HEK293 (cell line): Measurements from ENCODE around the gene USP3.

Source experiments
- CTCF ChIA-PET: fragments of 350-600 bp; formaldehyde crosslinking; extraction: SDS; loops from one replicate; lab custom pipeline; 2021; ENCODE audit warnings: antibody characterized with exemption; lab: Yijun Ruan, JAX
- POLR2A ChIA-PET: fragments of 300-600 bp; formaldehyde crosslinking; extraction: SDS; loops from one replicate; lab custom pipeline; 2020; ENCODE audit warnings: antibody characterized with exemption, inconsistent platforms; lab: Yijun Ruan, JAX
- H3K27ac ChIP-seq: fragments of 200-500 bp; sonication (Bioruptor generic); 2 replicates; pipeline ENCODE4 v1.5.1; 2014; ENCODE audit warnings: low read depth, low read length, control low read depth, inconsistent platforms; ENCODE audit errors: extremely low read depth
- H3K36me3 ChIP-seq, 2 experiments: fragments of 200-500 bp in 1 of 2; sonication (Bioruptor generic) in 1 of 2; 1 replicate in 1 of 2; 2 replicates in 1 of 2; pipeline ENCODE4 v1.5.1; 2014 to 2017; ENCODE audit warnings: inconsistent platforms in 2 of 2, low read length in 2 of 2; ENCODE audit not compliant: control insufficient read depth in 2 of 2, insufficient read depth in 1 of 2
- H3K4me1 ChIP-seq: fragments of 200-500 bp; sonication (Bioruptor generic); 2 replicates; pipeline ENCODE4 v1.5.1; 2014; ENCODE audit warnings: mild to moderate bottlenecking, low read length, inconsistent platforms; ENCODE audit not compliant: control insufficient read depth, insufficient read depth
- H3K4me3 ChIP-seq: 2 replicates; pipeline ENCODE4 v1.5.1; 2011; ENCODE audit warnings: low read depth, mild to moderate bottlenecking, control low read depth, low read length, moderate library complexity
- H3K9me3 ChIP-seq: fragments of 200-500 bp; sonication (Bioruptor generic); 2 replicates; pipeline ENCODE4 v1.5.1; 2014; ENCODE audit warnings: low read depth, low read length, inconsistent platforms; ENCODE audit not compliant: control insufficient read depth, insufficient read depth
- FEZF1 ChIP-seq: fragments of 450-650 bp; formaldehyde crosslinking; IDR thresholded peaks from 2 replicates; pipeline ENCODE4 v1.5.1; 2016; ENCODE audit warnings: missing biosample characterization, missing genetic modification characterization
- IKZF3 ChIP-seq: fragments of 450-650 bp; IDR thresholded peaks from 2 replicates; pipeline ENCODE4 v1.5.0; 2018; ENCODE audit warnings: missing biosample characterization, mild to moderate bottlenecking, missing genetic modification characterization, moderate library complexity
- KLF17 ChIP-seq: fragments of 450-650 bp; formaldehyde crosslinking; IDR thresholded peaks from 2 replicates; pipeline ENCODE4 v1.5.1; 2016; ENCODE audit warnings: missing biosample characterization, missing genetic modification characterization
- OVOL3 ChIP-seq: fragments of 450-650 bp; formaldehyde crosslinking; IDR thresholded peaks from 2 replicates; pipeline ENCODE4 v1.5.1; 2016; ENCODE audit warnings: missing biosample characterization, missing genetic modification characterization
- SCRT1 ChIP-seq: fragments of 450-650 bp; formaldehyde crosslinking; IDR thresholded peaks from 2 replicates; pipeline ENCODE4 v1.5.1; 2016; ENCODE audit warnings: missing biosample characterization, missing genetic modification characterization, borderline replicate concordance
- SCRT2 ChIP-seq: fragments of 450-650 bp; formaldehyde crosslinking; IDR thresholded peaks from 2 replicates; pipeline ENCODE4 v1.5.1; 2016; ENCODE audit warnings: missing biosample characterization, missing genetic modification characterization
- ZBTB21 ChIP-seq: fragments of 450-650 bp; formaldehyde crosslinking; IDR thresholded peaks from 2 replicates; pipeline ENCODE4 v1.5.1; 2017; ENCODE audit warnings: missing biosample characterization, missing genetic modification characterization
- ZNF121 ChIP-seq: fragments of 450-650 bp; formaldehyde crosslinking; IDR thresholded peaks from 2 replicates; pipeline ENCODE4 v1.5.1; 2016; ENCODE audit warnings: missing biosample characterization, missing genetic modification characterization
- ZNF133 ChIP-seq: fragments of 450-650 bp; formaldehyde crosslinking; IDR thresholded peaks from 2 replicates; pipeline ENCODE4 v1.5.1; 2016; ENCODE audit warnings: missing biosample characterization, missing genetic modification characterization
- ZNF169 ChIP-seq: fragments of 450-650 bp; formaldehyde crosslinking; IDR thresholded peaks from 2 replicates; pipeline ENCODE4 v1.5.1; 2016; ENCODE audit warnings: missing biosample characterization, missing genetic modification characterization
- ZNF184 ChIP-seq: fragments of 450-650 bp; IDR thresholded peaks from 2 replicates; pipeline ENCODE4 v1.5.1; 2018; ENCODE audit warnings: missing biosample characterization, mild to moderate bottlenecking, missing genetic modification characterization
- ZNF214 ChIP-seq: fragments of 450-650 bp; formaldehyde crosslinking; IDR thresholded peaks from 2 replicates; pipeline ENCODE4 v1.5.1; 2017; ENCODE audit warnings: missing biosample characterization, mild to moderate bottlenecking, missing genetic modification characterization, borderline replicate concordance
- ZNF354C ChIP-seq: fragments of 450-650 bp; formaldehyde crosslinking; IDR thresholded peaks from 2 replicates; pipeline ENCODE4 v1.5.1; 2016; ENCODE audit warnings: missing biosample characterization, missing genetic modification characterization, low read depth, borderline replicate concordance
- ZNF366 ChIP-seq: fragments of 450-650 bp; formaldehyde crosslinking; conservative IDR thresholded peaks from 2 replicates; pipeline ENCODE4 v1.5.1; 2016; ENCODE audit warnings: missing biosample characterization, missing genetic modification characterization
- ZNF391 ChIP-seq: fragments of 450-650 bp; formaldehyde crosslinking; IDR thresholded peaks from 2 replicates; pipeline ENCODE4 v1.5.1; 2016; ENCODE audit warnings: low read depth, missing biosample characterization, missing genetic modification characterization, borderline replicate concordance
- ZNF426 ChIP-seq: fragments of 450-650 bp; formaldehyde crosslinking; IDR thresholded peaks from 2 replicates; pipeline ENCODE4 v1.5.1; 2017; ENCODE audit warnings: missing biosample characterization, missing genetic modification characterization, mild to moderate bottlenecking, inconsistent platforms, moderate library complexity
- ZNF433 ChIP-seq: fragments of 450-650 bp; formaldehyde crosslinking; IDR thresholded peaks from 2 replicates; pipeline ENCODE4 v1.5.1; 2016; ENCODE audit warnings: missing biosample characterization, missing genetic modification characterization, low read depth
- ZNF473 ChIP-seq: fragments of 450-650 bp; formaldehyde crosslinking; IDR thresholded peaks from 2 replicates; pipeline ENCODE4 v1.5.1; 2017; ENCODE audit warnings: missing biosample characterization, missing genetic modification characterization
- ZNF48 ChIP-seq: fragments of 450-650 bp; formaldehyde crosslinking; IDR thresholded peaks from 2 replicates; pipeline ENCODE4 v1.5.1; 2016; ENCODE audit warnings: missing biosample characterization, missing genetic modification characterization
- ZNF510 ChIP-seq: fragments of 450-650 bp; formaldehyde crosslinking; IDR thresholded peaks from 2 replicates; pipeline ENCODE4 v1.5.1; 2018; ENCODE audit warnings: mild to moderate bottlenecking, missing genetic modification characterization, missing biosample characterization; ENCODE audit not compliant: insufficient replicate concordance
- ZNF521 ChIP-seq: fragments of 450-650 bp; formaldehyde crosslinking; IDR thresholded peaks from 2 replicates; pipeline ENCODE4 v1.5.1; 2017; ENCODE audit warnings: missing biosample characterization, mild to moderate bottlenecking, missing genetic modification characterization
- ZNF621 ChIP-seq: fragments of 450-650 bp; formaldehyde crosslinking; IDR thresholded peaks from 2 replicates; pipeline ENCODE4 v1.5.1; 2017; ENCODE audit warnings: missing biosample characterization, missing genetic modification characterization
- ZNF654 ChIP-seq: fragments of 450-650 bp; formaldehyde crosslinking; IDR thresholded peaks from 2 replicates; pipeline ENCODE4 v1.5.1; 2016; ENCODE audit warnings: low read depth, missing biosample characterization, missing genetic modification characterization
- ZNF677 ChIP-seq: fragments of 450-650 bp; IDR thresholded peaks from 2 replicates; pipeline ENCODE4 v1.5.0; 2018; ENCODE audit warnings: missing biosample characterization, mild to moderate bottlenecking, missing genetic modification characterization, moderate library complexity
- ZNF76 ChIP-seq: fragments of 450-650 bp; formaldehyde crosslinking; IDR thresholded peaks from 2 replicates; pipeline ENCODE4; 2016; ENCODE audit warnings: low read depth, missing biosample characterization, missing genetic modification characterization, borderline replicate concordance
- ZNF777 ChIP-seq: fragments of 450-650 bp; formaldehyde crosslinking; IDR thresholded peaks from 2 replicates; pipeline ENCODE4 v1.5.1; 2017; ENCODE audit warnings: missing biosample characterization, missing genetic modification characterization, borderline replicate concordance

The USP3 gene

DNA sequence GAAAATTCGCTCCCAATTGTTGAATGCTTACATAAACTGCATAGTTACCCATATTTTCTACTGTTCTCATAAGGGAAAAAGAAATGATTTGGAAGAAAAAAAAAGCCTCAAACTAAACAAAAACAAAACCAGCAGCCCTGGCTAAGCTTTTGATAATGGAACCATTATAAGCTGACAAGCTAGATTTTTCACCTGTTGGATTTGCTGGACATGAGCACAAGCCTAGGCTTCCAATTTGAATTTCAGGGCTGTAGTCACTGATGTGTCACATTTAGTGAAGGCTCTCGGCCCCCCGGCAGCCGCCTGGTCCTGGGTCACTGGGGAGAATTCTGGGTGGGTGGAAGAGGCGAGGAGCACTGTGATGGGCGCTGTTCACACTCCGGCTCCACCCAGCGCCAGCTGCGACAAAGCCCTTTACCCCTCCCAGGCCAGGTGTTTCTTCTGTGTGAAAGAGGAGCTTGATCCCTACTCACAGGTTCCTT lies 97.4 kb downstream of the USP3 start:
- TF ChIP-seq ZNF426 (tag by site-specific recombination): no peak
- TF ChIP-seq ZNF521 (tag by site-specific recombination): no peak
- TF ChIP-seq ZNF121 (tag by site-specific recombination): no peak
- no peak for TF ChIP-seq ZNF777 (tag by site-specific recombination)
- peak; percentile 60; the same call in 1 of the 2 replicates for TF ChIP-seq SCRT1 (tag by site-specific recombination)
- peak; percentile 91 for TF ChIP-seq SCRT2 (tag by site-specific recombination)
- no peak for TF ChIP-seq ZNF184 (tag by site-specific recombination)
- TF ChIP-seq OVOL3 (tag by site-specific recombination): no peak
- no peak for TF ChIP-seq ZNF48 (tag by site-specific recombination)
- no peak for TF ChIP-seq ZNF169 (tag by site-specific recombination)
- no peak for TF ChIP-seq FEZF1
- no peak for TF ChIP-seq ZNF433 (tag by site-specific recombination)
- no peak for TF ChIP-seq ZNF354C (tag by site-specific recombination)
- no peak for TF ChIP-seq ZNF677 (tag by site-specific recombination)
- TF ChIP-seq ZNF366 (tag by site-specific recombination): no peak
- no peak for TF ChIP-seq ZBTB21 (tag by site-specific recombination)
- Histone ChIP-seq H3K27ac (no peak overlapping the region), H3K4me1 (0 out of 2 replicates have a peak, but pooled peaks cover 2% of the 10 kb centered on the region), H3K9me3 (no peaks in the 10 kb centered on the region), H3K36me3 (no peaks in the 10 kb centered on the region), H3K4me3 (peak overlapping the region; percentile 68)
- ChIA-PET CTCF (interaction anchor here (0.5 to 0.6 kb wide), 3 partner anchors 147 to 572 kb away, joined by 3 to 4 read pairs (median 3); no protein-coding TSS in a partner anchor), POLR2A (no interaction called here)

GRCh38 chr15:63602595-63602994 lies 98.2 kb downstream of the USP3 start:
- CTCF ChIA-PET: interaction anchor here (0.5 to 0.6 kb wide), 3 partner anchors 148 to 348 kb away, joined by 3 to 4 read pairs (median 3); no protein-coding TSS in a partner anchor
- TF ChIP-seq KLF17 (tag by site-specific recombination): no peak
- no peak for TF ChIP-seq ZNF473
- no peak for TF ChIP-seq ZNF214 (tag by site-specific recombination)
- no peak for TF ChIP-seq ZNF433 (tag by site-specific recombination)
- TF ChIP-seq ZNF621: no peak
- TF ChIP-seq IKZF3: no peak
- no peak for TF ChIP-seq ZNF133 (tag by site-specific recombination)
- TF ChIP-seq ZNF510 (tag by site-specific recombination): no peak
- no peak for TF ChIP-seq ZNF76
- TF ChIP-seq ZNF391 (tag by site-specific recombination): no peak
- TF ChIP-seq ZNF654 (tag by site-specific recombination): no peak
- no peak for TF ChIP-seq FEZF1
- no peak overlapping the region for H3K4me3 ChIP-seq
- H3K9me3 ChIP-seq: no peaks in the 10 kb centered on the region
- H3K36me3 ChIP-seq: peaks cover 0 to under 1% of the 10 kb centered on the region in 2 experiments; a peak in 1 of 3 replicates
- 0 out of 2 replicates have a peak, but pooled peaks cover 2% of the 10 kb centered on the region for H3K4me1 ChIP-seq
- POLR2A ChIA-PET: no interaction called here
- no peak overlapping the region for H3K27ac ChIP-seq
